K562 (cell line): ENCODE data around the gene C1orf174. TPM values are rescaled to one million over a fixed set of nuclear protein-coding genes. Genes with fewer than 3 reads are reported as not detected.

Experiments used
- CBFA2T3 ChIP-seq: fragments of 450-650 bp; IDR thresholded peaks from 2 replicates; pipeline ENCODE4 v1.6.1; 2017
- CREB1 ChIP-seq, 2 experiments: sonication (generic) in 1 of 2; formaldehyde crosslinking in 1 of 2; IDR thresholded peaks; 2 replicates each; pipeline versions ENCODE4 v1.6.1 to v1.8.0; 2012 to 2022; ENCODE audit warnings: inconsistent platforms in 1 of 2, mild to moderate bottlenecking in 1 of 2, missing genetic modification reagents in 1 of 2, moderate library complexity in 1 of 2
- ETV6 ChIP-seq, 3 experiments: fragments of 150-350 bp in 1 of 3; sonication (generic) in 1 of 3; formaldehyde crosslinking in 1 of 3; IDR thresholded peaks; 2 replicates each; pipeline versions ENCODE4 v1.6.1 to v1.8.0; 2014 to 2022; ENCODE audit warnings: borderline replicate concordance in 2 of 3, low read depth in 2 of 3, antibody characterized with exemption in 1 of 3, low read length in 1 of 3, mild to moderate bottlenecking in 1 of 3, missing genetic modification reagents in 1 of 3
- IRF2 ChIP-seq: sonication (generic); formaldehyde crosslinking; IDR thresholded peaks from 2 replicates; pipeline ENCODE4 v1.8.1; 2022; ENCODE audit warnings: mild to moderate bottlenecking, missing genetic modification reagents
- KDM5B ChIP-seq: fragments of 200-600 bp; sonication (generic); IDR thresholded peaks from 2 replicates; pipeline ENCODE4 v1.6.1; 2012; ENCODE audit warnings: low read depth, mild to moderate bottlenecking, moderate library complexity, low read length, control low read depth, inconsistent platforms; ENCODE audit not compliant: insufficient replicate concordance
- MTA3 ChIP-seq: fragments of 450-650 bp; formaldehyde crosslinking; IDR thresholded peaks from 2 replicates; pipeline ENCODE4 v1.6.1; 2017; ENCODE audit warnings: mild to moderate bottlenecking, borderline replicate concordance
- NCOA6 ChIP-seq: fragments of 450-650 bp; IDR thresholded peaks from 2 replicates; pipeline ENCODE4 v1.6.1; 2017; ENCODE audit warnings: mild to moderate bottlenecking
- NFATC3 ChIP-seq: fragments of 450-650 bp; IDR thresholded peaks from 2 replicates; pipeline ENCODE4 v1.6.1; 2017; ENCODE audit warnings: mild to moderate bottlenecking
- NR4A1 ChIP-seq, 2 experiments: fragments of 250-450 bp in 1 of 2; fragments of 450-650 bp in 1 of 2; sonication (Bioruptor Pico) in 1 of 2; IDR thresholded peaks; 2 replicates each; pipeline versions ENCODE4 v1.4.0 to v1.6.1; 2016 to 2020; ENCODE audit warnings: mild to moderate bottlenecking in 2 of 2, missing compliant biosample characterization in 1 of 2, missing genetic modification characterization in 1 of 2, moderate library complexity in 1 of 2
- SAP30 ChIP-seq: fragments of 200-600 bp; sonication (generic); IDR thresholded peaks from 2 replicates; pipeline ENCODE4 v1.6.1; 2012; ENCODE audit warnings: borderline replicate concordance, low read depth, mild to moderate bottlenecking, moderate library complexity, low read length, control low read depth, inconsistent platforms; ENCODE audit not compliant: insufficient read depth, poor library complexity, severe bottlenecking
- ZBTB11 ChIP-seq, 3 experiments: fragments of 200-800 bp in 1 of 3; fragments of 250-450 bp in 1 of 3; fragments of 450-650 bp in 1 of 3; sonication (Bioruptor Pico) in 1 of 3; sonication (Bioruptor generic) in 1 of 3; formaldehyde crosslinking in 1 of 3; IDR thresholded peaks; 2 replicates each; pipeline versions ENCODE4 v1.6.1 to v1.8.0; 2016 to 2022; ENCODE audit warnings: mild to moderate bottlenecking in 2 of 3, missing genetic modification characterization in 2 of 3, missing compliant biosample characterization in 1 of 3, moderate library complexity in 1 of 3
- ZNF3 ChIP-seq: fragments of 250-450 bp; sonication (Bioruptor Pico); IDR thresholded peaks from 2 replicates; pipeline ENCODE4 v1.5.0; 2021; ENCODE audit warnings: mild to moderate bottlenecking, moderate library complexity
- ZNF75A ChIP-seq: fragments of 450-650 bp; formaldehyde crosslinking; IDR thresholded peaks from 2 replicates; pipeline ENCODE4 v1.4.0; 2020; ENCODE audit warnings: mild to moderate bottlenecking
- polyA plus RNA-seq, 8 experiments: library from polyadenylated mRNA; depleted of rRNA in 4 of 8; stranded (reverse) in 5 of 8; unstranded in 3 of 8; fragments of >200 nt; fragmentation: Nextera tagmentation in 2 of 8; fragmentation: Illumina TruSeq in 1 of 8; extraction: Ambion mirVana in 2 of 8; extraction: Trizol in 1 of 8; gene quantifications; 2 replicates each; pipeline versions ENCODE4 v1.2.1 to v1.2.3, GENCODE V29; 2011 to 2014; ENCODE audit warnings: inconsistent platforms in 1 of 8, missing spikeins in 1 of 8
- total RNA-seq, 7 experiments: library from RNA; depleted of rRNA in 6 of 7; stranded (reverse); fragments of >200 nt in 6 of 7; fragmentation: Illumina TruSeq in 2 of 7; extraction: Trizol in 2 of 7; gene quantifications; 2 replicates each; pipeline versions ENCODE4 v1.2.1 to v1.2.3, GENCODE V29; 2011 to 2021; ENCODE audit warnings: low replicate concordance in 1 of 7
- TF ChIP-seq, protein P1 (sequence below): fragments of 250-450 bp; sonication (Bioruptor Pico); IDR thresholded peaks from 2 replicates; pipeline ENCODE4 v1.4.0; 2020
- TF ChIP-seq, protein P2 (sequence below): fragments of 450-650 bp; IDR thresholded peaks from 2 replicates; pipeline ENCODE4 v1.6.1; 2016; ENCODE audit warnings: antibody characterized with exemption

The C1orf174 gene
- total and polyA plus RNA-seq, 9 of the 15 experiments (the other 6 are each of a cell fraction or from before 2014, with no cell fraction given) = 38.5 to 64.9 (median 45.4) TPM

DNA sequence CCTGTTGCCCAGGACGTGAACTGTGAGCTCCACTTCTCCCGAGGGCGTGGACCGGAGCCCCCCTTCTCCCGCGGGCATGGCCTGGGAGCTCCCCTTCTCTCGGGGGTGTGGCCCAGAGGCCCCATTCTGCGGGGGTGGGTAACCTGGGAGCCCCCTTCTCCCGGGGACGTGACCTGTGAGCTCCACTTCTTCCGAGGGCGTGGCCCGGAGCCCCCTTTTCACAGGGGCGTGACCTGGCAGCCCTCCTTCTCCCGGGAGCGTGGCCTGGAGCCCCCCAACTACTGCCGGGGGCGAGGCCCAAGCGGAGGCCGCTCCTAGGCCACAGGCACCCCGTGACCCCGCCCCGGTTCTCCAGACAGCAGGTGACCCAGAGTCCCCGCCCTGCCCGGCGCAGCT is 320 bp downstream of the C1orf174 start (continued):
- TF ChIP-seq ZBTB11 (CRISPR knock-in tag; IDR thresholded peaks at IDR 0.05) (no peak; a peak in 1 of 6 replicates), ZNF3 (no peak), NFATC3 (no peak), CREB1 (IDR thresholded peaks at IDR 0.05) (no peak), CREB1 (CRISPR knock-in tag; IDR thresholded peaks at IDR 0.05) (no peak), ZNF75A (CRISPR knock-in tag) (no peak), KDM5B (no peak), CBFA2T3 (0 out of 2 replicates have a peak, but pooled peaks have one; percentile 21), NCOA6 (no peak), NR4A1 (CRISPR knock-in tag; IDR thresholded peaks at IDR 0.05) (no peak), NR4A1 (tag; IDR thresholded peaks at IDR 0.05) (peak; percentile 44; the same call in 1 of the 2 replicates), SAP30 (peak; percentile 84), MTA3 (peak; percentile 54; the same call in 1 of the 2 replicates), IRF2 (CRISPR knock-in tag) (peak; percentile 71; the same call in 1 of the 2 replicates), ETV6 (IDR thresholded peaks at IDR 0.05; ENCODE audit: borderline replicate concordance in 1 of 2, low read depth in 2 of 2, low read length in 1 of 2) (no peak), ETV6 (CRISPR knock-in tag; IDR thresholded peaks at IDR 0.05; ENCODE audit: borderline replicate concordance) (peak; percentile 53; the same call in 1 of the 2 replicates)
- TF ChIP-seq, protein P1, sequence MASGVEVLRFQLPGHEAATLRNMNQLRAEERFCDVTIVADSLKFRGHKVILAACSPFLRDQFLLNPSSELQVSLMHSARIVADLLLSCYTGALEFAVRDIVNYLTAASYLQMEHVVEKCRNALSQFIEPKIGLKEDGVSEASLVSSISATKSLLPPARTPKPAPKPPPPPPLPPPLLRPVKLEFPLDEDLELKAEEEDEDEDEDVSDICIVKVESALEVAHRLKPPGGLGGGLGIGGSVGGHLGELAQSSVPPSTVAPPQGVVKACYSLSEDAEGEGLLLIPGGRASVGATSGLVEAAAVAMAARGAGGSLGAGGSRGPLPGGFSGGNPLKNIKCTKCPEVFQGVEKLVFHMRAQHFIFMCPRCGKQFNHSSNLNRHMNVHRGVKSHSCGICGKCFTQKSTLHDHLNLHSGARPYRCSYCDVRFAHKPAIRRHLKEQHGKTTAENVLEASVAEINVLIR = no peak
- TF ChIP-seq, protein P2, sequence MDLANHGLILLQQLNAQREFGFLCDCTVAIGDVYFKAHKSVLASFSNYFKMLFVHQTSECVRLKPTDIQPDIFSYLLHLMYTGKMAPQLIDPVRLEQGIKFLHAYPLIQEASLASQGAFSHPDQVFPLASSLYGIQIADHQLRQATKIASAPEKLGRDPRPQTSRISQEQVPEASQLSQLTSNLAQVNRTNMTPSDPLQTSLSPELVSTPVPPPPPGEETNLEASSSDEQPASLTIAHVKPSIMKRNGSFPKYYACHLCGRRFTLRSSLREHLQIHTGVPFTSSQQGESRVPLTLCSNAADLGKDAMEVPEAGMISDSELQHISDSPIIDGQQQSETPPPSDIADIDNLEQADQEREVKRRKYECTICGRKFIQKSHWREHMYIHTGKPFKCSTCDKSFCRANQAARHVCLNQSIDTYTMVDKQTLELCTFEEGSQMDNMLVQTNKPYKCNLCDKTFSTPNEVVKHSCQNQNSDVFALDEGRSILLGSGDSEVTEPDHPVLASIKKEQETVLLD = no peak
